Stimulated activated CD4-positive, alpha-beta T cell treated with anti-CD3 and anti-CD28 coated beads, Interleukin-15, amount 100 ng/mL, for 1 hour (primary cell): ENCODE data around the gene TMUB1.

ENCODE experiments used
- DNase-seq, 2 donors: peaks; one replicate each; pipeline ENCODE4 v3.0.0-alpha.2; 2020; ENCODE audit warnings: low read depth in 1 of 2, low spot score in 1 of 2

The TMUB1 gene

DNA sequence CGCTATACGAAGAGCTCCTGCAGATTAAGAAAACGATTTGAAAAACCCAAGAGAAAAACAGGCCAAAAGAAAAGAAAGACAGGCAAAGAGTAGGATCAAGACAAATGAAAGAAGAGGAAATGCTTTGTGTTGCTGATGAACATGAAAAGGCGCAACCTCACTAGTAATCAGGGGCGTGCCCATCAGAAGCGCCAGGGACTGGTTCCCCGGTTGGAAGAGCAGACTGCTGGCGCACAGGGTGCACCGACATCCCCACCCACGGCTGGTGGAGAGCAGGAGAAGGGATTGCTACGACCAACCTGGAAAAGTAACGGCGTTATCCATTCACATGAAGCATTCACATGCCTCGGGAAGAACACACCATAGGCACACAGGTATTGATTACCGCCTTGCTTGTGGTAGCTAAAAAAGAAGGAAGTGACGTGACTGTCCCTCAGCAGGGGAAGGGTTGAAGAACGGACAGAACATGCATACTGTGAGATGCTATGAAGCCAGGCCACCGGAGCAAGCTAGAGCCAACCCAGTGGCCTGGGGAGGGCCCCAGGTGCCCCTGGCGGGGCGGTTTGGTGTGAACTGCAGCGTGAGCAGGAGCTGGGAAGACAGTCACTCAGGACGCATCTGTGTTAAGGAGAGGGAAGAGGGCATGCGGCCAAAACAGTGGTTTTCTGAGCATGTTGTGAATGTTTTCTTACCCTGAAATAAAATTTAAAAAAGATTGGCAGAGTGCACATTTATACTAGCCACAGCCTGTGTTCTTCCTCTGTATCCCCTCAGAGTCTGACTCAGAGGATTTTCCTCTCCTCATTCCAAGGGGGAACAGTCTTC lies 21.3 kb upstream of the TMUB1 start:
- DNase-seq: no peak

DNA sequence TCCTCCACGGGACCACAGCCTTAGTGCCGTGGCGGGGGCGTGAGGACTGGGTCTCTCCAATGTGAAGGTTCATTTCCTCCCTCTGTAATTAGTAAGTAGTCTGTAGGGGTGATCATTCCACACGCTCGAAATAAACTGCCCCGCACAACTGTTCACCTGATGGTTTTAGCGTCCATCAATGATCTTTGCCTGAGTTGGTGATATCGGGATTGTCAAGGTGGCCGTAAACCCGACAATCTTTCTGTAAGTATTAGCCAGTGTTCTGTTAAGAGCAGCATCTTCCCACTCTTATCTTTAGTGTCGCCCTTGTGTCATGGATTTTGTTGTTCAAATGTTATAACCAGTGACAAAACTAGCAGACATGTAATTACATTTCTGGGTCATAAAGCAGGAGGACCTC lies 20.7 kb upstream of the TMUB1 start:
- DNase-seq: no peak

DNA sequence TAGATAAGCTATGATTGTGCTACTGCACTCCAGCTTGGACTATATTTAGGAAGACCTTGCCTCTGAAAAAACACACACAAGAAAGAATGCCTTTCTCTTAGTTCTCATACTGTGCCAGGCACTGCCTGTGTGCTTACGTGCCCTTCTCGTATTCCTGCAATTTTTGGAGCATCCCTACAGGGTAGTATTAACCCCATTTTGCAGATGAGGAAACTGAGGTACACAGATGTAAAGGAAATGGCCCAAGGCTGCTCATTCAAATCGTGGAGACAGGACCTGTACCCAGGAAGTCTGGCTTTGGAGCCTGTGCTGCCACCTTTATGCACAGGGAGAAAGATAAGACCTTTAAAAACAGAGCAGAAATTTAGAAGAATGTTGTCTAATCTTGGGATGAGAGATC lies 19.7 kb upstream of the TMUB1 start:
- no peak for DNase-seq

DNA sequence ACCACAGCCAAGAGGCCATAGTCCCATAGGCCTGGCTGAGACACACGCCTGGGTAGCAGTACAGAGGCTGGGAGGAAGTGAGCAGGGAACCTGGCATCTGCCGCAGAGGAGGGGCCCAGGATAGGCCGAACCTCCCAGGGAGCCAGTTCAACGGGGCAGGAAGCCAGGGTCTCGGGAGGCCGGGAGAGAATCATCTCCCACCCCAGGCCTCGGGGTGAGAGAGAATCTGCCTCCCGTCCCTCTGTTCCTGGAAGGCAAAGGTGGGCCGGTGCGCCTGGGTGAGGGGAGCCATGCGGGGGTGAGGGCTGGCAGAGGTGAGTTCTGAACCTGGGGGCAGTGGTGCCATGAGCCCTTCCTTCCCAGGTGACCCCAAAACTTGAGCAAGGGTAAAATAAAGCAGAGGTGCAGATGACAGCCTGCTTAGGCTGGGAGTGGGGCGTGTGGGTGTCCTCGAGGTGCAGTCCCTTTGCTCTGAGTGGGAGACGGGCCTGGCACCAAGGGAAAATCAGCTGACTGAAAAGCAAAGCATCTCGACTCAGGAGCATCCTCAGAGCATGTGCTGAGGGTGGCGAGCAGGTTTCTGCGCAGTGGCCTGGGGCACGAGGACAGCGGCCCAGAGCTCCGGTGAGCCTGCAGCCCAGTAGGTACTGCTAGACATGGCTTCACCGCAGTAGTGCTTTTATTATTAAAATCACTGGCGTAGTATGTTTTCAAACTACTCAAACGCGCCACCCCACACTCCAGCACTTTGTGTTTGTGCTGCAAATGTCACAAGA lies 18.5 kb upstream of the TMUB1 start:
- DNase-seq: no peak

DNA sequence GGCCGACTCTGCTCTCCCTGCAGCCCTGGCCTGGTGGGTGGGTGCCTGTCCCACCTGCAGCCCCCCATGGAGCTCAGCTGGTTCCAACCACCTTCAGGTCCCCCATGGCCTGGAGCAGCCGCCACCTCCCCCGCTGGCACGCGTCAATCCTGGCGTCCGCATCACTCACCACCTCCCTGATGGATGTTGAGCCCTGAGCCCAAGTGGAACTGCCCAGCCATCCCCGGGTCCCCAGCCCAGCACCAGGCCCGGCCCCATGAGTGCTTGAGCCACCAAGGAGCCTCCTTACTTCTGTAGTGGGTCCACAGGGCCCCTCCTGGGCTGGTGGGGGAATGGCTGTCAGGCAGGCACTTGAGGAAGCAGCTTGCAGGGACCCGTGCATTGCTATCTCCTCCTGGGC lies 17.6 kb upstream of the TMUB1 start:
- DNase-seq: no peak

DNA sequence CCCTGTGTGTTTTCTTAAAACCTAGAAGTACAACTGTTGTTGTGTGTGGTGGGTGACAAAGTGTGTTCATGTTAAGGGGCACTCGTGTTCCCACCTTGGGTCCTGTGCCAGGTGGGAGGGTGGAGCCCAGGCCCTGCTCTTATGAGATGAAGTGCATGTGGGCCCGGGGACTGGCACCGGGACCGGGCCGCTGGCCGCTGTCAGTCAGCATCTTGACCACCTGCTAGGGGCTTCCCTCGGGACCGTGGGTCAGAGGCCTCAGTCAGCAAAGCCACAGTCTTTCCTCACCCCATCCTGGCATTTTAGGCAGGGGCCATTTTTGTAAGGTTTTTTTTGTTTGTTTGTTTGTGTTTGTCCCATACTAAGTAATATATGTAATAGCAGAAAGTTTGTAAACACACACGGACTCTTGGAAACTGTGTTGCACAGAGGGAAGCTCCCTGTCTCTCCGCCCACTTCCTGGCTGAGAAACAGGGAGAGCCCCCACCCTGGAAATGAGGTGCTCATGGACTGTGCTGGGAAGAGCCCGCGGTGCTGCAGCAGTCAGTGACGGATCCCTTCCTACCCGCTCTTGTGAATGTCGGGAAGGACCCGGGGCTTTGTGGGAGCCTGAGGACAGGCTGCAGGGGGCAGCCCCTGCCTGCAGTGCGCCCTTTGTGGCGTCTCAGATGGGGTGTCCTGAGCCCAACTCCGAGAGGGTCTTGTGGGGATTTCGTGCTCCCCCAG lies 16.4 kb upstream of the TMUB1 start:
- DNase-seq: no peak

DNA sequence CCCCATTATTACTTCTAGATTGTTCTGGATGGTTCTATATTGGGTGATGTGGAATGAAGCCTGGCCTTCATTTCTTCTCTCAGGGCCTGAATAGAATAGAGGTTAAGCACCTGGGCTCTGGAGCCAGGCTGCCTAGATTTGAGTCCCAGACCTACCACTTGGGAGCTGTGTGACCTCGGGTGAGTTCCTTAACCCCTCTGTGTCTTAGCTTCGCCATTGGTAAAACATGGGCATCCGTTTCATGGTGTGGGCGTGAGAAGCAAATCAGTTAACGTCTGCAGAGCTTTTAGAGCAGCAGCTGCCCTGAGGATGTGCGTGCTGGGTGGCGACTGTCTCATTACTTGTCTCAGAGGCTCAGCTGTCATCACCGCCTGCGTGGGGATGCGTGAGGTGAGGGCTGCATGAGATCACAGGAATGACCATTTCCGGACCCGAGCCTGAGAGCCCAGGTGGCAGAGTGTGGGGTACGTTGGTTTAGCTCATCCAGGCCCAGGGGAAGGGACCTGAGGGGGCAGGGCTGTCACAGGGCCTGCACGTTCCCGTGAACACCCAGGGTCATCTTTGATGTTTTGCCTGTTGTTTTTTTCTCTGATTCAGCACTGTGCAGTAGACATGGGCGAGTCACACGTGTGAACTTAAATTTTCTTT lies 12.7 kb upstream of the TMUB1 start:
- DNase-seq: no peak

DNA sequence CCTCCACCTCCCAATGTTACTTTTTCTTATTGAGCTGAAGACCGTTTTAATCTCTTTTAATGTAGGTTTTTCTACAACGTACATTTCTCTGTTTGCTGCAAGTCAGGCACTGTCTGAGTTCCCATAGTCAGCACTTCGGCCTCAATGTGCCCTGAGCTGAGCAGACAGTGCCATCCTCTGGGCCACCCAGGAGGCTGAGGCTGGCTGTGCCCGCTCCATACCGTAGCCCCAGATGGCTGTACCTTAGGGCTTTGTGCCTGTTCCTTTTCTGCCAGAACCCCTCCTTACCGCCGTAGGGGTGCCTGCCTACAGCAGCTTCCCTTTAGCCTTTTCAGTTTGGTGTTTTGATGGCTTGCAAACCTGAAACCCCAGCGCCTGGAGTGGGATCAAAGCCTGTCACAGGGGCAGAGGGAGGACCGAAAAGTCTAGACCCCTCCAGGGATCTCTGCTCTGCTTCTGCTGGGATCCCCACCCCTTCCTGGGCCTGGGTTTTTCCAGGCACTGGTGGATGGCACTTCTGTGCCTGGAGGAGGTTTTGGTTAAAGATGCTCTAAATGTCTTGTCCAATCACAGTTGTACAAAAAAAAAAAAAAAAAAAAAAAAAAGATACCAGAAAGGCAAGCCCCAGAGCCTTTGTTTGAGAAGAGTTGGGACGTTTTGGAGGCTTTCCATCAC lies 12.0 kb upstream of the TMUB1 start:
- DNase-seq: no peak

DNA sequence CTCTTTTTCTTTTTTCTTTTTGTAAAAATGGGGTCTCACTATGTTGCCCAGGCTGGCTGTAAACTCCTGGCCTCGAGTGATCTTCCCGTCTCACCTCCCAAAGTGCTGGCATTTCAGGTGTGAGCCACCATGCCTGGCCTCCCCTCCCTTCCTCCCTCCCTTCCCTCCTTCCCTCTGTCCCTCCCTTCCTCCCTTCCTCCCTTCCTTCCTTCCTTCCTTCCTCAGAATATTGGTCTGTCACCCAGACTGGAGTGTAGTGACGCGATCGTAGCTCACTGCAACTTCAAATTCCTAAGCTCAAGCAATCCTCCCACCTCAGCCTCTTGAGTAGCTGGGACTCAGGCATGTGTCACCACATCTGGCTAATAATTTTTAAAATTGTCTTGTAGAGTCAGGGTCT lies 11.4 kb upstream of the TMUB1 start:
- no peak for DNase-seq

DNA sequence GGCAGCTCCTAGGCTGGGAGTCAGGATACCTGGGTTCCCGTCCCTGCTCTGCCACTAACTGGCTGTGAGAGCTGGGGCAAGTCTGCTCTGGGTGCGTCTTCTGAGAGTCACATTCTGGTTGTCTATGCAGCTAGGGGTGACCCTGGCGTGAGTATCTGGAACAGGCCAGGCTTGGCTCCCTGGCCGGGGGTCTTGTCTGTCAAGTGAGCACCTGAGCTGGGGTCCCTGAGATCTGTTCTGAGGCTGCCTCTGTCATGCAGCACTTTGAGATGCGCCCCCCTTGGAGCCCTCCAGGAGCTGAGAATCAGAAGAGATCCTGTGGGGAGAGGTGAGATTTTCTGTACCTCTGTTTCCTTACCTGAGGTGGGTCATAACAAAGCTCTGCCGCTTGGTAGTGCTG lies 10.5 kb upstream of the TMUB1 start:
- DNase-seq: no peak

DNA sequence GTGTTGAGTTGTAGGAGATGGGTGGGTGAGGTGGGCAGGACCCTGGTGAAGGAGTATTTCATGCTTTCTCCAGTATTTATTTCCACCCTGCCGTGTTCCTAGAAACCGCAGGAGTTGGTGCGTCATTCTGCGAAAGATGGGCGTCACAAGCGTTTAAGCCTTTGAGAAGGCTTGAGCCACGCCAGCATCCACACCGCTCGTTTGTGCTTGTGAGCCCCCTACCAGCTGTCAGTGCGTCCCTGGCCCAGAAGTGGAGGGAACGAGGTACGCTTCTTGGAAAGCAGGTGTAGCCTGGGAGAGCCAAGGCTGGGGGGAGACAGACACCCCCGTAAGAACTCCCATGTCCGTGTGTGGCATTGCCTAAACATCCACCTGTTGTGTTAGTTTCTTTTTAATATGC lies 8.7 kb upstream of the TMUB1 start:
- DNase-seq: no peak

DNA sequence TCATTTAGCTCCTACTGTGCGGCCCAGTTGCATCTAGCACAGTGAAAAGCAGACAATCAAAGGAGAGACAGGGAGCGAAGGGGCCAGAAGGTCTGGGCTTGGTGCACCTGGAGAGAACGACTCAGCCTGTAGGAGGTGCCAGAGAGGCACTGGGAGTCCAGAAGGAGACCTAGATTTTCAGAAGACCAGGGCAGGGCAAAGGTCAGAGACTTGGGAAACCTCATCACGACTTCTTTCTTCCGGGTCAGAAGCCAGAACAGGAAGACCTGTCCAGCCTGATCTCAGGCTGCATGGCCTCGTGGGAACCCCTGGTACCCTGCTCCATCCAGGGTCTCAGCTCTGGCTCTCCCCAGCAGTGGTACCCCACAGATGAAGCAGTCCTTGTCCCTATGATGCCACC lies 8.1 kb upstream of the TMUB1 start:
- no peak for DNase-seq

DNA sequence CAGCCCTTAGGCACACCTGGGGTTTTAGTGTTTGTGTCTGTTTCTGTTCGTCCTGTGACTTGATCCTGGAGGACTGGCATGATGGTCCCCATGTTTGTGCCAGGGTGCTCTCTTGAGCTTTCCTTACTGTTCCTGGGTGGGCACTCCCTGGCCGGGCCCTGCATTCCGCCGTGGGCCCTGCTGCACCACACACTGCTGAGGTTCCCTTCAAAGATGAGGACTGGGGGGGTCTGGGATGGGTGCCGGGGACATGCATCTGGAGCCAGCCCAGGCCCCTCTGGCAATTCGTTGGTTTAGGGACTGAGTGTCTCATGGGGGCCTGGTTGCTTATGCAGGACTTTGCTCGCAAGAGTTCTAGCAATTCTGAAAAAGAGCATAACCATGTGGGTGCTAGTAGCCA lies 7.7 kb upstream of the TMUB1 start:
- no peak for DNase-seq

DNA sequence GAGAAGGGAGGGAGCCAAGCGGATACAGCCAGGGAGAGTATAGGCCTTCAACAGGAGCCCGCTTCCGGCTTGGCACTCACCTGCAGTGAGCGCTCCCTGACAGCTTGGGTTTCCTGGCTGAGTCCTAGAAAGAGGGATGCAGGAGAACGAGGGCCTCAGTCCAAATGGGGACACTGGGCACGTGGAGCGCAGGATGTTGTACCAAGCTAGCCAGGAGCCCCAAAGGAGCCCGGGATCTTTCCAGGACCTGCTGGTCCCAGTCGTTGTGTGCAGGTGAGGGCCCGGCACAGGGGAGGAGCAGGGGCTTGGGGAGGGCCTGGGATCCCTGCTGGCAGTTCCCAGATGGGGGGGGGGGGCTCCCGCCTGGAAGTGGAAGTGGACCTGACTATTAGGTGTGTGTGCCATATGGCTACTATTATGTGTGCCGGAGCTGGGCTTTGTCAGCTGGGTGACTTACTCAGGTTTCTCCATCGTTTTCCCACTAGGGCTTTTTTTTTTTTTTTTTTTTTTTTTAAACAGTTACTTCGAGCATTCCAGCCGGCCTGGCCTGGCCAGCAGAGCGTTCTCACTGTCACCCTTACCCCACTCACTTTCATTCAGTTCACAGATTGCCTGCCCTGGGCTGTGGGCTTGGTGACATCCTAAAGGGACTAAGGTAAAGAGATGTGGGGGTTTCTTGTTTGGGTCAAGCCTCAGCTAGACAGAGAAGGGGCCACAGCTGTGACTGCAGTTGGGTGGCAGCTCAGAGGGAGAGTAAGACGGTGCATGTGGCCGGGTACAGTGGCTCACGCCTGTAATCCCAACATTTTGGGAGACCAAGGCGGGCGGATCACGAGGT lies 6.8 kb upstream of the TMUB1 start:
- no peak for DNase-seq

DNA sequence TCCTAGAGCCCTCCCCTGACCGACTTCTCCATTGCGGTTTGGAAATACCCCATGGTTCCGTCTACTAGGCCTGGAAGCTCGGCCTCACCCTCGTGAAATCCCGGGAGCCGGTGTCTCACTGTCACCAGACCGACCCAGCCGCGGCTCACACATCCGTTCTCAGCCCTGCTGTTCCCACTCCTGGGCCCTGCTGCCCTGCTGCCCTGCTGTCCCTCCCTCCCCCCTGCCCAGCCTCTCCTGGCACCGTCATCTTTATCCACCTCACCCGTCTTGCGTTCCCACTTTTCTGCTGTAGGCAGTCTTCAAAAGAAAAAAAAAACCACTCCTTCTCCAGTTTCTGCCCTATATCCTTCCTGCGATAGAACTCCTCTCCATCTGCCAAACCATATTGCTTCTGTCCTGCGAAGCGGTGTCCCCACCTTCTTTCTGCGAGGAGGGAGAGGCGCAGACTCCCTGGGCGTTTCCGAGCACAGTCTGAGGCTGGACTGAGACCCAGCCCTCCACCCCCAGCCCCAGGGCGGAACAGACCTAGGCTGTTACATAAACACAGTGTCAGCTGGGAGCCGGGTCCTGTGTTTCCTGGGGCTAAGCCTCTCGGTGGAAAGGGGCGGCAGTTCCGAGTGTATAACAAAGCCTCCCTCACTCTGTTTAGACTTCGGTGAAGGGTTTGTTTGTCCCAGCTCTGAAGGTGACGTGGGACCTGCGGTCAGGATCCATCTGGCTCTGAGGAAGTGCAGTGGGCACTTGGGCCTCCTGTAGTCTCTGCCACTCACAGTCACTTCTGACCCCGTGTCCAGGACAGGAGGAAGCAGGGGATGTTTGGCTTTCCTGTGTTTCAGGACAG lies 5.8 kb upstream of the TMUB1 start:
- no peak for DNase-seq

DNA sequence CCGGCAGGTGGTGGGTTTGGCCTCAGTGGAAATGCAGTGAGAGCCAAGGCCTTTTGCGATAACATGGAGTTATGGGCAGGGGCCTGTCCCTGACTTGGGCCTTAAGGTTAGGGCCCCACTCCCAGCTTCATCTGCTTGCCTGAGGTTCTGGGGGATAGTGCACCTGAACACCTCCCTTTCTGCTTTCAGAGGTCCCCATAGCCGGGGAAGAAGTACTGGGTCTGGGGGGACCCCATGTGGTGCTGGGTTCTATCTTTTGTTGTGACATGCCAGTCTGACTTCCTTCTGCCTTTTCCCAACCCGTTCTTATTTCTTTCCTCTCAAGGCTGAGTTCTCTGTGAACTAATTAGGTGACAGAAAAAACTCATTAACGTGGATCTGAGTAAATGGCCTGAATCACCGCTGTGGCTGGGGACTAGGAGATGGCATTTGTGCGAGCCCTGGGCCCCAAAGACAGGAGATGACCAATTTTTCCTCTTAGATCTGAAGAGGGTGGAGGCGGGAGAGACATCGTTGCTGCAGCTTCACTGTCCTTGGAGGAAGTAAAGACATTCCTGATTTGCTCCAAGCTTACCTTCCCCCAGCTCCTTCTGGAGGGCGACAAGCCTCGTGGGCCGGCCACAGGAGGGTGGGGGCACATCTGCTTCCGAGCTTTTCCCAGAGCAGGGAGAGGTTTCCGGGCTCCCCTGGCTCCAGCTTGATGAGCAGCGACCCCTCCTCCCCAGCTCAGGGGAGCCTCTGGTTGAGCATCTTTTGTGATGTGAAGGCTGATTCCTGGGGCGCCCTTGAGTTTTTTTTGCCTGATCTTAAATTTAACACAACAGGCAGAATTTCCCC lies 4.9 kb upstream of the TMUB1 start:
- DNase-seq: no peak

DNA sequence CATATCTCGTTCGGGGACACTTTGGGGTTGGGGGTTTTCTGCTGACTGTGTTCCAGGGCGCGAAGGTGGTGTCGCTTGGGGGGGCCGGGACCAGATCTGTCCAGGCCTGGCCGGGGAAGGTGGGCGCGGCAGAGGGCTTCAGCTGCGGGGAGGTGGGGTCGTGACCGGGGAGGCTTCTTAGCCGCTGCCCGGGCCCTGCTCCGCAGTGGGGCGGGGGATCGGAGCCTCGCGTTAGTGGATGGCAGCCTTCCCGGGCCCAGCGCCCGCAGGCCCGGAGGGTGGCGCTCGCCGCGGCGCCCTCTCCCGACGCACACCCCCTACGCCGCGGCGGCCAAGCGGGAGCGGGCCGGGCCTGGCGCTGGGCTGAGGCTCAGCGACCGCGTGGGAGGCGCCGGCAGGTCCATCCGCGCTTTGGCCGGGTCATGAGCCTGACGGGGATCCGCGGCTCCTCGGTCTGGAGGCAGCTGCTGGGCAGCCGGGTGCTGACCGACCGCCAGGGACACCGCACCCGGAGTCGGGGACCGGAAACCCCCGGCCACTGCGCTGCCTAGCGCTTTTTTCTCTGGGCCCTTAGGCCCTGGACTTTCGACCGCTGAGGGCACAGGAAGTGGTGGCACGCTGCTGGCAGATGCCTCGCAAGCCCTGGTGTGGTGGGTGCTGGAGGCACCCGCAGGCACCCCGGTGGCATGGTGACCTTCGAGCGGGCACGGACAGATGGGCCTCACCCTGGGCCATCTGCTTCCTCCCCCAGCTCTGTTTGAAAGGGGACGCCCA lies 4.1 kb upstream of the TMUB1 start:
- DNase-seq: no peak
